Left ventricle myocardium inferior (tissue), 1 donor: ENCODE measurements around the gene CTSL. TPM values are rescaled to one million over a fixed set of nuclear protein-coding genes. Genes with fewer than 3 reads are reported as not detected.

Experiments used
- DNase-seq: peaks from one replicate; pipeline ENCODE4 v3.0.0-alpha.2; 2020
- H3K27ac ChIP-seq: fragments of 200-600 bp; replicated peaks from 2 replicates; pipeline ENCODE4 v1.8.0; 2021
- H3K27me3 ChIP-seq: fragments of 200-600 bp; 2 replicates; pipeline ENCODE4 v1.8.0; 2021; ENCODE audit warnings: low read depth
- H3K36me3 ChIP-seq: fragments of 200-600 bp; 2 replicates; pipeline ENCODE4 v1.8.0; 2021
- H3K4me1 ChIP-seq: fragments of 200-600 bp; 2 replicates; pipeline ENCODE4 v1.8.0; 2021
- H3K4me3 ChIP-seq: fragments of 200-600 bp; 2 replicates; pipeline ENCODE4 v1.8.0; 2021; ENCODE audit warnings: mild to moderate bottlenecking, moderate library complexity
- H3K9me3 ChIP-seq: fragments of 200-600 bp; replicated peaks from 2 replicates; pipeline ENCODE4 v1.8.0; 2021
- intact Hi-C: fragments of 100-400 bp; cut with micrococcal nuclease; formaldehyde crosslinking; loops from one replicate; pipeline ENCODE4 v1.11.0; 2022
- total RNA-seq: library from RNA; stranded (reverse); fragmentation: NEBNext Ultra II Directional; extraction: Animal tissue kit (Norgen Biotek cat#: 25700); gene quantifications from one replicate; pipeline ENCODE4 v1.2.1, GENCODE V29; 2021
- TF ChIP-seq, protein P1 (sequence below): fragments of 200-600 bp; IDR thresholded peaks from 2 replicates; pipeline ENCODE4 v1.8.0; 2021; ENCODE audit warnings: antibody characterized with exemption, mild to moderate bottlenecking, borderline replicate concordance
- donor health status: DM: no; HTN: yes; CAD: no; lungs with severe emphysema.

The CTSL gene
- total RNA-seq, 1 donor from 2014 or later = 116 TPM

DNA sequence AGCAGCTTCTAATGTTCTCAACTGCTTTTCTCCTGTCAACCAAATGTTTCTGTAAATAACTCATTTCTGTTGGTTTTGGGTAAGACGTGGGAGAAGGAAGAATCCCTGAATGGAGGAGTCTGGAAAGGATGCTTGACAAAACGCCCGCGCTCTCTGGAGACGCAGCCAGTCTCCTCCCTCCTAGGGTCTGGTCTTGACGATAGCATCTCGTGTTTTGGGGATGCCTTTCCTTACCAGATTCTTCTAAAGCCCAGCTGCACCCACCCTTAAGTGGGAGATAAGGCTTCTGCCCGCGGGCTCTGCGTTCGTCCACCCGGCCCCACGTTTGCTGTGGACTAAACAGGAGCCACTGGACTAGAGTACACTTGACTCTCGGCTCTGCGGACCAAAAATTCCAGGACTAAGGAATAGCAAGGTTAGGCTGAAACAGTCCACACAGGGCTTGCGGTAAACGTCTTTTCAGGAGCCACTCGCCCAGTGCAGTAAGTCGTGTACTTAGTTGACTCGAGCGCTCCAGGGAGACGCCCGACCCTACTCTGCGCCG, 491 bp upstream of the CTSL start:
- Histone ChIP-seq H3K4me3 (peak overlapping the region; percentile 90), H3K27ac (peak overlapping the region; percentile 99), H3K27me3 (no peaks in the 10 kb centered on the region), H3K4me1 (peaks cover 52% of the 10 kb centered on the region), H3K36me3 (peaks cover 33% of the 10 kb centered on the region), H3K9me3 (no peaks in the 10 kb centered on the region)
- TF ChIP-seq, protein P1, sequence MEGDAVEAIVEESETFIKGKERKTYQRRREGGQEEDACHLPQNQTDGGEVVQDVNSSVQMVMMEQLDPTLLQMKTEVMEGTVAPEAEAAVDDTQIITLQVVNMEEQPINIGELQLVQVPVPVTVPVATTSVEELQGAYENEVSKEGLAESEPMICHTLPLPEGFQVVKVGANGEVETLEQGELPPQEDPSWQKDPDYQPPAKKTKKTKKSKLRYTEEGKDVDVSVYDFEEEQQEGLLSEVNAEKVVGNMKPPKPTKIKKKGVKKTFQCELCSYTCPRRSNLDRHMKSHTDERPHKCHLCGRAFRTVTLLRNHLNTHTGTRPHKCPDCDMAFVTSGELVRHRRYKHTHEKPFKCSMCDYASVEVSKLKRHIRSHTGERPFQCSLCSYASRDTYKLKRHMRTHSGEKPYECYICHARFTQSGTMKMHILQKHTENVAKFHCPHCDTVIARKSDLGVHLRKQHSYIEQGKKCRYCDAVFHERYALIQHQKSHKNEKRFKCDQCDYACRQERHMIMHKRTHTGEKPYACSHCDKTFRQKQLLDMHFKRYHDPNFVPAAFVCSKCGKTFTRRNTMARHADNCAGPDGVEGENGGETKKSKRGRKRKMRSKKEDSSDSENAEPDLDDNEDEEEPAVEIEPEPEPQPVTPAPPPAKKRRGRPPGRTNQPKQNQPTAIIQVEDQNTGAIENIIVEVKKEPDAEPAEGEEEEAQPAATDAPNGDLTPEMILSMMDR = no peak
- intact Hi-C loops = no loop called here
- peak; percentile 40 for DNase-seq

DNA sequence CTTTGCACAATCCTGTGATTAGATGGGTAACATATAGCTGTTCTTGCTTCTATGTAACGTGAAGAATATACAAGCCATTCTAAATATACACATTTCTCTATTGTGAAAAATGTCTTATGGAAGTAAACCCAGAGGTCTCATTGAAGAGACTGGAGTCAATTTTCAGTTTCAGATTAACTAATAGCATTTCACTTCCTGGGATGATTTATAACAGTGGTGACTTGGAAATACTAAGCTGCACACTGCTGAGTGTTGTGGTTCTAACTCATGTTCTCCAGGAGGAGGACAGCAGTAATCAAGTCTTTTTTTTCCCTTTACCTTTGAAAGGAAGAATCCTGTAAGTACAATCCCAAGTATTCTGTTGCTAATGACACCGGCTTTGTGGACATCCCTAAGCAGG, 3.3 kb downstream of the CTSL start:
- Histone ChIP-seq H3K27me3 (no peaks in the 10 kb centered on the region), H3K9me3 (no peaks in the 10 kb centered on the region), H3K36me3 (peaks cover 51% of the 10 kb centered on the region), H3K4me3 (peak overlapping the region; percentile 90), H3K4me1 (peaks cover 56% of the 10 kb centered on the region), H3K27ac (no peak overlapping the region)
- DNase-seq = no peak
- TF ChIP-seq, protein P1 = no peak
- intact Hi-C loops = no loop called here

DNA sequence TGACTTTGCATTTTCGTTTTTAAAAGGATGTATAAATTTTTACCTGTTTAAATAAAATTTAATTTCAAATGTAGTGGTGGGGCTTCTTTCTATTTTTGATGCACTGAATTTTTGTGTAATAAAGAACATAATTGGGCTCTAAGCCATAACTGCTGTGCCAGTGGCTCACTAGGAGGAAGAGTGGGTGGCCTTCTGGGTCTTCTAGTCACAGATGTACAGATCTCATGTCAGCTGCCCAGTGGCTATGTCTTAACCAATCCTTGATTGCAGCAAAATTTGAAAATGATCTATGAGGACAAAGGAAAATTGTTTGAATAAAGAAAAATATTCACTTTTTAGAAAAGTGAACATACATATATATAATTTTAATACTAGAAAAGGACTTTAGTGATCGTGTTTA, 5.4 kb downstream of the CTSL start:
- no peak overlapping the region for H3K27ac ChIP-seq
- DNase-seq = no peak
- H3K4me1 ChIP-seq = peaks cover 45% of the 10 kb centered on the region
- no peaks in the 10 kb centered on the region for H3K9me3 ChIP-seq
- no peaks in the 10 kb centered on the region for H3K27me3 ChIP-seq
- intact Hi-C loops = no loop called here
- H3K36me3 ChIP-seq = peaks cover 51% of the 10 kb centered on the region
- H3K4me3 ChIP-seq = no peak overlapping the region
- TF ChIP-seq, protein P1 = no peak

DNA sequence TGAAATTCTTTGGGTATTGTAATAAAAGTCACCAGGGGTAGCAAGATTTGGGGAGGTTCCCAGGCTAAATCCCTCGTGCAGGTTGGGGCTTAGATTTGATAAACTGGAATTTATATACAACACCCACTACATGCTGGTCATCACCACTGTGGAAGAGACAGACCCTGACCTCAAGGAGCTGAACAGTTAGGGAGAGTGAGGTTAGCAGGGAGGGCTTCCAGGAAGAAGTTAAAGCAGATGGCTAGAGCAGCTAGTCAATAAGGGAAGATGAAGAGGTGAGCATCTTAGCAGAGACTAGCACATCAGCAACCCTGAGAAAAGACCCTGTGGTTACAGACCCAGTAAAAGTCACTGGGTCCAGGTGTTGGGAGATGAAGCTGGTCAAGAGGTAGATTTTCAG, 6.4 kb downstream of the CTSL start:
- intact Hi-C loops = no loop called here
- Histone ChIP-seq H3K27me3 (no peaks in the 10 kb centered on the region), H3K27ac (no peak overlapping the region), H3K4me3 (no peak overlapping the region), H3K36me3 (peaks cover 49% of the 10 kb centered on the region), H3K9me3 (no peaks in the 10 kb centered on the region), H3K4me1 (peaks cover 35% of the 10 kb centered on the region)
- DNase-seq = no peak
- TF ChIP-seq, protein P1 = no peak

DNA sequence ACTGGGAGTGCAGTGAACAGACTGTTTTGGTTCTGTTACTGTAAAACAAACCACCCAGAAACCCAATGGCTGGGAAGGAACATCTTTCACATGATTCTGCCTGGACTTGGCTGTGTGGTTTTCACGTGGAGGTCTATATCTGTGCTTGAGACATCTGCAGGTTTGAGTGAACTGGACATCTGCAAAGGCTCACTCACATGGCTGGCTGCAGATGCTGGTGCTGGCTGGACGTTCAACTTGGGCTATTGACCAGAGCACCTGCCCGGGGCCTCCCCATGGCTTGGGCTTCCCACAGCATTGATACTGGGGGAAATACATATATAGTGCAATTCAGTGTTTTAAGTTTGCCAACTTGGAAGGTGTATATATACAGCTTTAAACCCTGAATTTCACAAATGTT, 6.8 kb downstream of the CTSL start:
- Histone ChIP-seq H3K27me3 (peaks cover 4% of the 10 kb centered on the region), H3K4me3 (no peak overlapping the region), H3K9me3 (no peaks in the 10 kb centered on the region), H3K27ac (no peak overlapping the region), H3K4me1 (peaks cover 31% of the 10 kb centered on the region), H3K36me3 (peaks cover 45% of the 10 kb centered on the region)
- intact Hi-C loops = no loop called here
- DNase-seq = no peak
- TF ChIP-seq, protein P1 = no peak
